Esophagus muscularis mucosa (tissue), 4 donors: ENCODE data around the gene IGIP. TPM values are rescaled to one million over a fixed set of nuclear protein-coding genes. Genes with fewer than 3 reads are reported as not detected.

Source experiments
- DNase-seq: peaks from one replicate; pipeline ENCODE4 v3.0.0-alpha.2; 2017; ENCODE audit errors: extremely low spot score
- H3K27ac ChIP-seq, 4 donors: fragments of 200-600 bp; sonication (generic); replicated peaks in 1 of 4; 1 replicate in 3 of 4; 2 replicates in 1 of 4; pipeline ENCODE4 v1.5.1; 2016 to 2019; ENCODE audit warnings: mild to moderate bottlenecking in 1 of 4
- H3K27me3 ChIP-seq, 4 donors: fragments of 200-600 bp; sonication (generic); one replicate each; pipeline versions ENCODE4 v1.5.1 to v1.6.0; 2016 to 2019
- H3K36me3 ChIP-seq, 4 donors: fragments of 200-600 bp; sonication (generic); one replicate each; pipeline ENCODE4 v1.5.1; 2016 to 2019
- H3K4me1 ChIP-seq, 4 donors: fragments of 200-600 bp; sonication (generic); one replicate each; pipeline ENCODE4 v1.5.1; 2016 to 2019
- H3K4me3 ChIP-seq, 4 donors: fragments of 200-600 bp; sonication (generic); 1 replicate in 2 of 4; 2 replicates in 2 of 4; pipeline ENCODE4 v1.5.1; 2016 to 2019; ENCODE audit warnings: mild to moderate bottlenecking in 4 of 4, moderate library complexity in 1 of 4
- H3K9me3 ChIP-seq, 4 donors: fragments of 200-600 bp; sonication (generic); 1 replicate in 3 of 4; 2 replicates in 1 of 4; pipeline ENCODE4 v1.5.1; 2016 to 2019
- CTCF ChIP-seq, 3 experiments: fragments of 200-600 bp in 2 of 3; fragments of 450-650 bp in 1 of 3; sonication (generic) in 2 of 3; IDR thresholded peaks; one replicate each; pipeline ENCODE4 v1.5.1; 2017 to 2019; ENCODE audit warnings: antibody characterized with exemption in 3 of 3, mild to moderate bottlenecking in 2 of 3, moderate library complexity in 1 of 3
- EP300 ChIP-seq: sonication (generic); formaldehyde crosslinking; IDR thresholded peaks from one replicate; pipeline ENCODE4 v1.6.1; 2017; ENCODE audit warnings: antibody characterized with exemption
- POLR2A ChIP-seq: fragments of 450-650 bp; IDR thresholded peaks from one replicate; pipeline ENCODE4 v1.6.1; 2017; ENCODE audit warnings: antibody characterized with exemption, moderate library complexity, mild to moderate bottlenecking, low read depth
- POLR2AphosphoS5 ChIP-seq, 2 donors: sonication (generic); formaldehyde crosslinking; IDR thresholded peaks; one replicate each; pipeline ENCODE4 v1.6.1; 2017; ENCODE audit warnings: antibody characterized with exemption in 2 of 2
- WGBS: methylation state at CpG from one replicate; pipeline ENCODE4 v1.1.5; 2018; 5-methylcytosine and 5-hydroxymethylcytosine counted together
- intact Hi-C: fragments of 100-400 bp; cut with DNase I; formaldehyde crosslinking; loops from one replicate; pipeline ENCODE4 v1.15.1; 2023
- total RNA-seq, 4 donors: library from RNA; depleted of rRNA; stranded (reverse); fragments of >200 nt; gene quantifications; one replicate each; pipeline versions ENCODE4 v1.1.0 to v1.2.1, GENCODE V29; 2016

Gene IGIP
- total RNA-seq, 4 donors from 2014 or later = 17.6 to 31.9 (median 27.3) TPM

- H3K36me3 ChIP-seq = peaks cover 0 to 6% (median 0%) of the 10 kb centered on the region in 4 donors
- no peaks in the 10 kb centered on the region for H3K27me3 ChIP-seq
- intact Hi-C loops = no loop called here
- H3K27ac ChIP-seq = no peak overlapping the region
- no peaks in the 10 kb centered on the region for H3K9me3 ChIP-seq
- no peak overlapping the region for H3K4me3 ChIP-seq
- 89% methylated on average over 5 of the region's 5 CpGs for WGBS
- no peak for TF ChIP-seq POLR2A
- TF ChIP-seq EP300 = no peak
- no peak for TF ChIP-seq POLR2AphosphoS5 (IDR thresholded peaks at IDR 0.05)
- TF ChIP-seq CTCF (IDR thresholded peaks at IDR 0.05) = no peak
- DNase-seq = no peak
- H3K4me1 ChIP-seq = peaks cover 0 to 4% (median 0%) of the 10 kb centered on the region in 4 donors
Measured at GRCh38 chr5:140165101-140165922, 39.6 kb downstream of the IGIP start.

- Histone ChIP-seq H3K36me3 (peaks cover 0 to 6% (median 0%) of the 10 kb centered on the region in 4 donors), H3K27me3 (no peaks in the 10 kb centered on the region), H3K4me1 (peaks cover 0 to 4% (median 0%) of the 10 kb centered on the region in 4 donors), H3K27ac (no peak overlapping the region), H3K9me3 (no peaks in the 10 kb centered on the region), H3K4me3 (no peak overlapping the region)
- TF ChIP-seq EP300 (no peak), POLR2AphosphoS5 (IDR thresholded peaks at IDR 0.05) (no peak), CTCF (IDR thresholded peaks at IDR 0.05) (no peak), POLR2A (no peak)
- 73% methylated on average over 4 of the region's 4 CpGs for WGBS
- intact Hi-C loops = no loop called here
- DNase-seq = no peak
Measured at GRCh38 chr5:140165923-140166270, 40.2 kb downstream of the IGIP start.

- no peaks in the 10 kb centered on the region for H3K27me3 ChIP-seq
- H3K9me3 ChIP-seq = no peaks in the 10 kb centered on the region
- intact Hi-C loops = no loop called here
- peaks cover 0 to 6% (median 0%) of the 10 kb centered on the region in 4 donors for H3K36me3 ChIP-seq
- no peak for DNase-seq
- H3K4me1 ChIP-seq = peaks cover 0 to 4% (median 0%) of the 10 kb centered on the region in 4 donors
- no peak overlapping the region for H3K27ac ChIP-seq
- TF ChIP-seq CTCF (IDR thresholded peaks at IDR 0.05) (no peak), POLR2AphosphoS5 (IDR thresholded peaks at IDR 0.05) (no peak), POLR2A (no peak), EP300 (no peak)
- H3K4me3 ChIP-seq = no peak overlapping the region
Measured at GRCh38 chr5:140166911-140167310, 41.2 kb downstream of the IGIP start.

- 96% methylated on average over 2 of the region's 2 CpGs for WGBS
- no peak for DNase-seq
Measured at GRCh38 chr5:140168371-140168770, 42.6 kb downstream of the IGIP start.

More at GRCh38 chr5:140168371-140168770, 42.6 kb downstream of the IGIP start:
- Histone ChIP-seq H3K27me3 (no peaks in the 10 kb centered on the region), H3K4me3 (no peak overlapping the region), H3K36me3 (peaks cover 0 to 11% (median 0%) of the 10 kb centered on the region in 4 donors), H3K4me1 (peaks cover 0 to 4% (median 0%) of the 10 kb centered on the region in 4 donors), H3K27ac (no peak overlapping the region), H3K9me3 (no peaks in the 10 kb centered on the region)
- no peak for TF ChIP-seq EP300
- no peak for TF ChIP-seq CTCF (IDR thresholded peaks at IDR 0.05)
- no peak for TF ChIP-seq POLR2AphosphoS5 (IDR thresholded peaks at IDR 0.05)
- no peak for TF ChIP-seq POLR2A
- intact Hi-C loops = no loop called here
